Sigmoid colon (tissue), 4 donors: ENCODE measurements around the gene KLHL1.

Source experiments
- CTCF ChIP-seq, 4 experiments: fragments of 450-650 bp in 3 of 4; fragments of 200-600 bp in 1 of 4; IDR thresholded peaks; one replicate each; pipeline ENCODE4 v1.5.1; 2016 to 2019; ENCODE audit warnings: antibody characterized with exemption in 4 of 4, mild to moderate bottlenecking in 3 of 4, moderate library complexity in 2 of 4
- EP300 ChIP-seq, 4 donors: sonication (generic); formaldehyde crosslinking; IDR thresholded peaks; one replicate each; pipeline ENCODE4 v1.6.1; 2017; ENCODE audit warnings: antibody characterized with exemption in 4 of 4
- POLR2A ChIP-seq, 2 donors: fragments of 450-650 bp; IDR thresholded peaks; one replicate each; pipeline ENCODE4 v1.6.1; 2016; ENCODE audit warnings: antibody characterized with exemption in 2 of 2, mild to moderate bottlenecking in 2 of 2, moderate library complexity in 2 of 2
- POLR2AphosphoS5 ChIP-seq, 4 donors: sonication (generic); formaldehyde crosslinking; IDR thresholded peaks; one replicate each; pipeline ENCODE4 v1.6.1; 2017; ENCODE audit warnings: antibody characterized with exemption in 4 of 4

- TF ChIP-seq POLR2AphosphoS5 (IDR thresholded peaks at IDR 0.05) = no peak
- TF ChIP-seq POLR2A (IDR thresholded peaks at IDR 0.05) = no peak
- no peak for TF ChIP-seq CTCF (IDR thresholded peaks at IDR 0.05)
- TF ChIP-seq EP300 (IDR thresholded peaks at IDR 0.05) = no peak
These were observed 426.5 kb downstream of the KLHL1 start for GRCh38 chr13:69681722-69682121.
